Breast epithelium (tissue), 3 donors: ENCODE results near the gene ABLIM2.

ENCODE experiments used
- POLR2A ChIP-seq: fragments of 450-650 bp; IDR thresholded peaks from one replicate; pipeline ENCODE4 v1.6.1; 2016; ENCODE audit warnings: antibody characterized with exemption, mild to moderate bottlenecking, moderate library complexity
- TF ChIP-seq, protein P1 (sequence below), 3 donors: fragments of 450-650 bp; IDR thresholded peaks; one replicate each; pipeline ENCODE4 v1.5.1; 2016 to 2017; ENCODE audit warnings: antibody characterized with exemption in 3 of 3, mild to moderate bottlenecking in 3 of 3, moderate library complexity in 3 of 3

DNA sequence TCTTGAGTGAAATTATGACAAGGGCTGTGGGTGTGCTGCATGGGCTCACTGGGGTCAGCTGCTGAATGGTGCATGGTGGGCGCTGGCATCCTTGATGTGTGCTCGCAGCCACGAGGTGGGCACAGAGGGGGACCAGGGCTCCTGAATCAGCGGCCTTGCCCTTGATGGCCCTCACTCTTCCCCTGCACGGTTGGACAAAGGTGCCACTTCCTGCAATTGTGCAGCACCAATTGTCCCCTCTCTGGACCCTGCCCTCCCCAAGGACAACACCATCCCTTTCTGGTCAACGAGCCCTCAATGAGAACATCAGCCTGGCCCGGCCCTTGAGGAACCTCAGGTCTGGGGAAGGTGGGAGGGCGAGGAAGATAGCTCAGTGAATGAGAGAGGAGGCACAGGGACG lies 16.1 kb downstream of the ABLIM2 start:
- TF ChIP-seq POLR2A = no peak
- TF ChIP-seq, protein P1, sequence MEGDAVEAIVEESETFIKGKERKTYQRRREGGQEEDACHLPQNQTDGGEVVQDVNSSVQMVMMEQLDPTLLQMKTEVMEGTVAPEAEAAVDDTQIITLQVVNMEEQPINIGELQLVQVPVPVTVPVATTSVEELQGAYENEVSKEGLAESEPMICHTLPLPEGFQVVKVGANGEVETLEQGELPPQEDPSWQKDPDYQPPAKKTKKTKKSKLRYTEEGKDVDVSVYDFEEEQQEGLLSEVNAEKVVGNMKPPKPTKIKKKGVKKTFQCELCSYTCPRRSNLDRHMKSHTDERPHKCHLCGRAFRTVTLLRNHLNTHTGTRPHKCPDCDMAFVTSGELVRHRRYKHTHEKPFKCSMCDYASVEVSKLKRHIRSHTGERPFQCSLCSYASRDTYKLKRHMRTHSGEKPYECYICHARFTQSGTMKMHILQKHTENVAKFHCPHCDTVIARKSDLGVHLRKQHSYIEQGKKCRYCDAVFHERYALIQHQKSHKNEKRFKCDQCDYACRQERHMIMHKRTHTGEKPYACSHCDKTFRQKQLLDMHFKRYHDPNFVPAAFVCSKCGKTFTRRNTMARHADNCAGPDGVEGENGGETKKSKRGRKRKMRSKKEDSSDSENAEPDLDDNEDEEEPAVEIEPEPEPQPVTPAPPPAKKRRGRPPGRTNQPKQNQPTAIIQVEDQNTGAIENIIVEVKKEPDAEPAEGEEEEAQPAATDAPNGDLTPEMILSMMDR (IDR thresholded peaks at IDR 0.05) = no peak
